ENCODE results near the gene PDZRN3. TPM values are rescaled to one million over a fixed set of nuclear protein-coding genes. Genes with fewer than 3 reads are reported as not detected.

PDZRN3 gene
- total RNA-seq, 1 donor from 2014 or later: not detected

- no peak for DNase-seq (ENCODE audit: low read depth, low spot score)
Measured at GRCh38 chr3:73351423-73352071, 273.2 kb downstream of the PDZRN3 start.

GRCh38 chr3:73350996-73351395 lies 273.7 kb downstream of the PDZRN3 start:
- no peak for DNase-seq (ENCODE audit: low read depth, low spot score)

- no peak for DNase-seq (ENCODE audit: low read depth, low spot score)
Measured at GRCh38 chr3:73349657-73350056, 275.1 kb downstream of the PDZRN3 start.

GRCh38 chr3:73342077-73342476 lies 282.7 kb downstream of the PDZRN3 start:
- no peak for DNase-seq (ENCODE audit: low read depth, low spot score)

- DNase-seq (ENCODE audit: low read depth, low spot score): no peak
Measured at GRCh38 chr3:73341272-73341935, 283.3 kb downstream of the PDZRN3 start.

GRCh38 chr3:73332558-73332957 lies 292.2 kb downstream of the PDZRN3 start:
- DNase-seq (ENCODE audit: low read depth, low spot score): no peak
